Mesenchymal stem cell (in vitro differentiated cells and primary cell): ENCODE measurements around the gene TGM1.

Experiments used
- DNase-seq: peaks from one replicate; pipeline ENCODE4 v3.0.0-alpha.2; 2013
- H2AFZ ChIP-seq: one replicate; pipeline ENCODE4 v1.6.1; 2013; ENCODE audit warnings: low read depth, mild to moderate bottlenecking, control low read depth, inconsistent platforms, low read length, moderate library complexity
- H2AK5ac ChIP-seq: 2 replicates; pipeline ENCODE4 v1.6.1; 2013; ENCODE audit warnings: low read length, moderate library complexity, mild to moderate bottlenecking, inconsistent platforms; ENCODE audit not compliant: severe bottlenecking
- H2BK120ac ChIP-seq: one replicate; pipeline ENCODE4 v1.6.1; 2013; ENCODE audit warnings: low read depth, mild to moderate bottlenecking, inconsistent platforms, low read length, moderate library complexity
- H2BK12ac ChIP-seq, 2 experiments: one replicate each; pipeline ENCODE4 v1.6.1; 2013; ENCODE audit warnings: inconsistent platforms in 2 of 2, low read length in 2 of 2, mild to moderate bottlenecking in 2 of 2, moderate library complexity in 2 of 2, control low read depth in 1 of 2
- H2BK15ac ChIP-seq: one replicate; pipeline ENCODE4 v1.6.1; 2013; ENCODE audit warnings: mild to moderate bottlenecking, low read depth, inconsistent platforms; ENCODE audit not compliant: poor library complexity, severe bottlenecking
- H2BK5ac ChIP-seq: 2 replicates; pipeline ENCODE4 v1.6.1; 2013; ENCODE audit warnings: low read depth, mild to moderate bottlenecking, low read length, control low read depth, inconsistent platforms; ENCODE audit not compliant: poor library complexity, severe bottlenecking
- H3K14ac ChIP-seq, 2 experiments: one replicate each; pipeline ENCODE4 v1.6.1; 2013; ENCODE audit warnings: inconsistent platforms in 2 of 2, low read length in 2 of 2, control low read depth in 1 of 2, mild to moderate bottlenecking in 1 of 2, moderate library complexity in 1 of 2
- H3K18ac ChIP-seq, 2 experiments: one replicate each; pipeline ENCODE4 v1.6.1; 2013; ENCODE audit warnings: inconsistent platforms in 2 of 2, low read length in 2 of 2, control low read depth in 1 of 2, low read depth in 1 of 2, mild to moderate bottlenecking in 1 of 2
- H3K23ac ChIP-seq, 2 experiments: one replicate each; pipeline ENCODE4 v1.6.1; 2013; ENCODE audit warnings: inconsistent platforms in 2 of 2, low read length in 2 of 2, mild to moderate bottlenecking in 2 of 2, moderate library complexity in 2 of 2, control low read depth in 1 of 2
- H3K27ac ChIP-seq: 2 replicates; pipeline ENCODE4 v1.5.1; 2013; ENCODE audit warnings: mild to moderate bottlenecking, moderate library complexity, low read length, control low read depth, inconsistent platforms; ENCODE audit not compliant: poor library complexity, severe bottlenecking
- H3K27me3 ChIP-seq, 2 experiments: 2 replicates each; pipeline versions ENCODE4 v1.6.1 to v1.7.0; 2013; ENCODE audit warnings: low read length in 2 of 2, mild to moderate bottlenecking in 2 of 2, moderate library complexity in 2 of 2, control low read depth in 1 of 2, inconsistent platforms in 1 of 2; ENCODE audit not compliant: control insufficient read depth in 1 of 2, insufficient read depth in 1 of 2
- H3K36me3 ChIP-seq, 2 experiments: 2 replicates each; pipeline versions ENCODE4 v1.6.1 to v1.7.0; 2013; ENCODE audit warnings: low read length in 2 of 2, control low read depth in 1 of 2, inconsistent platforms in 1 of 2, low read depth in 1 of 2, mild to moderate bottlenecking in 1 of 2; ENCODE audit not compliant: insufficient read depth in 2 of 2, control insufficient read depth in 1 of 2
- H3K4ac ChIP-seq, 2 experiments: one replicate each; pipeline ENCODE4 v1.6.1; 2013; ENCODE audit warnings: inconsistent platforms in 2 of 2, low read length in 2 of 2, mild to moderate bottlenecking in 2 of 2, moderate library complexity in 2 of 2, control low read depth in 1 of 2, low read depth in 1 of 2
- H3K4me1 ChIP-seq: 2 replicates; pipeline ENCODE4 v1.6.1; 2013; ENCODE audit warnings: low read depth, low read length, control low read depth; ENCODE audit not compliant: control insufficient read depth, insufficient read depth
- H3K4me2 ChIP-seq: 2 replicates; pipeline ENCODE4 v1.6.1; 2013; ENCODE audit warnings: low read length, mild to moderate bottlenecking, inconsistent platforms; ENCODE audit not compliant: poor library complexity, severe bottlenecking
- H3K4me3 ChIP-seq, 2 experiments: 2 replicates each; pipeline versions ENCODE4 v1.5.1 to v1.7.0; 2013; ENCODE audit warnings: low read length in 2 of 2, mild to moderate bottlenecking in 2 of 2, control low read depth in 1 of 2, low read depth in 1 of 2; ENCODE audit not compliant: insufficient read depth in 1 of 2
- H3K79me1 ChIP-seq: replicated peaks from 2 replicates; pipeline ENCODE4 v1.6.1; 2013; ENCODE audit warnings: mild to moderate bottlenecking, control low read depth, low read length, inconsistent platforms; ENCODE audit not compliant: poor library complexity, severe bottlenecking
- H3K9ac ChIP-seq: 2 replicates; pipeline ENCODE4 v1.7.0; 2013; ENCODE audit warnings: mild to moderate bottlenecking, low read length, moderate library complexity
- H3K9me3 ChIP-seq: 2 replicates; pipeline ENCODE4 v1.7.0; 2013; ENCODE audit warnings: mild to moderate bottlenecking, low read length; ENCODE audit not compliant: control insufficient read depth
- H4K8ac ChIP-seq: one replicate; pipeline ENCODE4 v1.6.1; 2013; ENCODE audit warnings: inconsistent platforms, mild to moderate bottlenecking, low read length, moderate library complexity
- H4K91ac ChIP-seq: one replicate; pipeline ENCODE4 v1.6.1; 2013; ENCODE audit warnings: mild to moderate bottlenecking, low read length, inconsistent platforms
- WGBS: methylation state at CpG from one replicate; pipeline ENCODE4 v1.1.7; 2013; ENCODE audit warnings: mixed read lengths; 5-methylcytosine and 5-hydroxymethylcytosine counted together

The TGM1 gene

GRCh38 chr14:24232645-24233537 is 30.1 kb downstream of the TGM1 start, which contains the start of gene GMPR2:
Gene GMPR2 (plus strand): TSS chr14:24232929. CDS start chr14:24233254, 325 bp downstream.
- peak within 1 kb of the TSS; percentile 96 for H3K18ac ChIP-seq
- peak within 1 kb of the TSS; percentile 77 for H2BK120ac ChIP-seq
- H3K36me3 ChIP-seq: peaks cover 24 to 51% of the 10 kb centered on the region in 2 experiments
- peak within 1 kb of the TSS; percentile 1 to 45 for H2BK12ac ChIP-seq
- peak within 1 kb of the TSS; percentile 83 to 99 for H3K4me3 ChIP-seq
- H4K8ac ChIP-seq: peak within 1 kb of the TSS; percentile 93
- WGBS: 10% methylated on average over 33 of the region's 38 CpGs
- H3K79me1 ChIP-seq: peaks cover 26% of the 10 kb centered on the region
- no peaks in the 10 kb centered on the region for H3K27me3 ChIP-seq
- peak within 1 kb of the TSS in 1 of 2 experiments; percentile 37 for H3K23ac ChIP-seq
- H3K4me2 ChIP-seq: peak within 1 kb of the TSS; percentile 75
- peak within 1 kb of the TSS in 1 of 2 experiments; percentile 85 for H3K14ac ChIP-seq
- peak within 1 kb of the TSS; percentile 64 for H2AK5ac ChIP-seq
- H3K27ac ChIP-seq: peak within 1 kb of the TSS; percentile 99
- peak within 1 kb of the TSS; percentile 80 for H2BK5ac ChIP-seq
- H3K9me3 ChIP-seq: no peaks in the 10 kb centered on the region
- DNase-seq: peak; percentile 26
- H3K9ac ChIP-seq: peak within 1 kb of the TSS; percentile 98
- H2AFZ ChIP-seq: peak within 1 kb of the TSS; percentile 74
- H3K4ac ChIP-seq: peak within 1 kb of the TSS; percentile 95 to 97
- peaks cover 9% of the 10 kb centered on the region for H3K4me1 ChIP-seq
- peak within 1 kb of the TSS; percentile 90 for H2BK15ac ChIP-seq
- H4K91ac ChIP-seq: peak within 1 kb of the TSS; percentile 88

GRCh38 chr14:24232121-24232644 is 30.8 kb downstream of the TGM1 start, which contains the start of gene NEDD8:
Gene NEDD8 (minus strand): TSS chr14:24232367. CDS start chr14:24232267, 100 bp downstream.
- Histone ChIP-seq H3K4me3 (peak within 1 kb of the TSS; percentile 83 to 99), H3K4ac (peak within 1 kb of the TSS; percentile 95 to 97), H3K9ac (peak within 1 kb of the TSS; percentile 98), H4K8ac (peak within 1 kb of the TSS; percentile 93), H3K9me3 (no peaks in the 10 kb centered on the region), H2BK120ac (peak within 1 kb of the TSS; percentile 77), H2AK5ac (peak within 1 kb of the TSS; percentile 58), H3K4me1 (peaks cover 9% of the 10 kb centered on the region), H3K18ac (peak within 1 kb of the TSS; percentile 96), H2BK5ac (peak within 1 kb of the TSS; percentile 80), H3K27me3 (no peaks in the 10 kb centered on the region), H3K23ac (peak within 1 kb of the TSS in 1 of 2 experiments; percentile 37), H2BK15ac (peak within 1 kb of the TSS; percentile 90), H2AFZ (peak within 1 kb of the TSS; percentile 74), H3K14ac (peak within 1 kb of the TSS in 1 of 2 experiments; percentile 85), H4K91ac (peak within 1 kb of the TSS; percentile 89), H3K79me1 (peaks cover 21% of the 10 kb centered on the region), H3K36me3 (peaks cover 21 to 51% of the 10 kb centered on the region in 2 experiments), H3K4me2 (peak within 1 kb of the TSS; percentile 75), H3K27ac (peak within 1 kb of the TSS; percentile 99), H2BK12ac (peak within 1 kb of the TSS; percentile 1 to 32)
- DNase-seq: peak; percentile 99
- under 1% methylated on average over 29 of the region's 30 CpGs for WGBS

- peak overlapping the region; percentile 16 to 84 for H3K18ac ChIP-seq
- H3K27ac ChIP-seq: peak overlapping the region; percentile 99
- peak overlapping the region; percentile 89 for H4K91ac ChIP-seq
- peak overlapping the region; percentile 98 for H3K9ac ChIP-seq
- peak overlapping the region; percentile 13 for H2AK5ac ChIP-seq
- H2AFZ ChIP-seq: peak overlapping the region; percentile 18
- H3K23ac ChIP-seq: no peak overlapping the region
- H3K14ac ChIP-seq: no peak overlapping the region
- H2BK120ac ChIP-seq: no peak overlapping the region
- peaks cover 9% of the 10 kb centered on the region for H3K4me1 ChIP-seq
- H3K36me3 ChIP-seq: peaks cover 14 to 51% of the 10 kb centered on the region in 2 experiments
- H3K4ac ChIP-seq: peak overlapping the region in 1 of 2 experiments; percentile 81
- no peaks in the 10 kb centered on the region for H3K27me3 ChIP-seq
- H3K4me3 ChIP-seq: peak overlapping the region; percentile 83 to 99
- H2BK15ac ChIP-seq: no peak overlapping the region
- peak overlapping the region; percentile 81 for H4K8ac ChIP-seq
- WGBS: 22% methylated on average over 22 of the region's 23 CpGs
- no peak for DNase-seq
- H2BK5ac ChIP-seq: no peak overlapping the region
- no peak overlapping the region for H2BK12ac ChIP-seq
- peaks cover 14% of the 10 kb centered on the region for H3K79me1 ChIP-seq
- no peaks in the 10 kb centered on the region for H3K9me3 ChIP-seq
- H3K4me2 ChIP-seq: peak overlapping the region; percentile 75
Observed at GRCh38 chr14:24231263-24232120, 31.5 kb downstream of the TGM1 start.
